SKM-1 (cell line): ENCODE measurements around the gene ATXN7L3.

ENCODE experiments used
- DNase-seq: peaks from one replicate; lab custom pipeline; 2025; ENCODE audit not compliant: unreplicated experiment; lab: John Stamatoyannopoulos, UW

Gene ATXN7L3

DNA sequence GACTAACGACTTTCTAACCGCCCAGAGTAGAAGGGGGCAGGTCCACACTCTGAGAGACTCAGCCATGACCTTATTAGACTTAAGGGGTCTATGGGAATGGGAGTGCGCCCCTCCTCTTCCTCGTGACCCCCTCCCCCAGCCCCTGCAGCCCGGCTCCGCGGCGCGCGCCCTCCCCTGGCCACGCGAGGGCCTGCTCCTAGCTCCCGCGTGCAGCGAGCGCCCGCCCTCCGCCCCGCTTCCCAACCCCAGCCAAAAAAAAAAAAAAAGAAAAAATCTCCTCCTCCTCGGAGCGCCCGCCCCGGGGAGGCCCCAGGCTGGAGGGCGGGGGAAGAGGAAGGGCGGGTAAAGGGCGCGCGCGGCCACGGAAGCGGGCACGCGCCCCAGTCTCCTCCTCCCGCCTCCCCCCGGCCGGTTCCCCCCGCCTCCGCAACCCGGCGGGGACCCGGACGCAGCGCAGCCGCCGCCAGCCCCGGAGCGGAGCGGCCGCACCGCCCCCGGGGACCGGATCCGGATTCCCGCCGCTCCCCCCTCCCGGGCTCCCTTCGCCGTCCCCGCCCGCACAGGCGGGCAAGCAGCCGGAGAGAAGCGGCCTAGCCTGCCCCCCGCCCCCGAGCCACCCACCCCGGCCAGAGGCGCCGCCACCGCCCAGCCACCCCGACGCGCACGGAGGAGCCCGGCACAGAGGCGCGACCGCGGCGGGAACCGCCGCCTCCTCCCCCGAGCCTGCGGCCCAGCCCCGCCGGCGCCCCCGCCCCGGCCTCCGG lies 18.8 kb upstream of the ATXN7L3 start:
- DNase-seq: peak; percentile 72

DNA sequence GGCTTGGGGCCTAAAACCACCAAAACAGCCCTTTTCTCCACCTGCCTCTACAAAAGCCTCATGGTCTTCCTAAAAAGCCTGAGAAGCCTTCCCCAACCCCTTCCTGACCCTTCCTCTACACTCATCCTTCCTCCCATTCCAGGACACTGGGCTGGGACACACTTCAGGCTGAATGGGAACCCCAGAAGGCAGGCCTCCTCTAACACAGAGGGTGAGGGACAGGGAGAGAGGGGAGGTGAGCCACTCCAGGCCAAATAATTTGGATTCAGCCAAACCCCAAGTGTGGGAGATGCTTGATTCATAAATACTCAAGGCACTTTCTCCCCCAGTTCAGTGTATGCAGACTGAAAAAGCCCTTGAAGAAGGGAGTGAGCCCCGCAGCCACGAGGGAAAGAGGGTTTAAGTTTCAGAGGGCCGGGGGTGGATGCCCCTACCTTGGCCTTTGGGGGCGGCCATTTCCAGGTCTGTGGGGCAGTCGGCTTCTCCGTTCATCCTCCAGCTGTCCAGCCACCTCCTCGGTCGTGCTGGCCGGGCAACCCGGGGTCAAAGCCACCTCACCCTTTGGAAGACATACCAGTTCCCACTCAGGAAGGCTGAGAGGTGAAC lies 18.2 kb upstream of the ATXN7L3 start:
- no peak for DNase-seq

DNA sequence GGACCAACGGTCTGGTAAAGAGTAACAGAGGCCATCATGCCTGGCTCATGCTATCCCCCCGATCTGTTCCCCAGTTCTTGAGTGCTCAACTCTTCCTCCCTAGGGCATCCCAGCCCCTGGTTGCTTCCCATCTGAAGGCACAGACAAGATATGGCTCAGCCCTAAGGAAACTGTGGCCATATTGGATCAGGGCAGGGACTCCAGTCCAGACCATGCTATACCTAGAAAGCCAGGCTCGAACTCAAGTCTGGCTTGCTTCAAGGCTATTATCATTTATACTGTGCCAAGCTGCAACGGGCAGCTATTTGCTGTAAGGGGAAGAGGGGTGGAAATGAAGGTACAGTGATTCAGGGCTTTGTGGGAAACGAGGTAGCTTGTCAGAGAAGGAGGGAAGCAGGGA lies 17.0 kb upstream of the ATXN7L3 start:
- no peak for DNase-seq

DNA sequence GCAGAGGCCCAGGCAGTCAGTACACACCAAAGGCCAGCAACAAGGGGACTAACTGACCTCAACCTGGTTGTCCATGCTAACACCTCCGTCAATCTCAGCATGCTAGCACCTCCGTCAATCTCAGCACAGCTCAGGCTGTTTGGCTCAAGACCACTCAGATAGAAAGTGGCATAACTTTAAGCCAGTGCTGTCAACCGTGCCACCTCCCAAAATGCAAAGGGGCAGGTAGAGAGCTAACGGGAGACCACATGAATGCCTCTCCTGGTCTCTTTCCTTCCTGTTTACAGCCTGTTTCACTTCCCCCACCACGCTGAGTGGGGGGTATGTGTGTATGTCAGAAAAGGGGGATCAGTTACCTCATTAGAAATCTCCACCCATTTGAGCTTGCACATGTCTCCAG lies 16.5 kb upstream of the ATXN7L3 start:
- DNase-seq: no peak

DNA sequence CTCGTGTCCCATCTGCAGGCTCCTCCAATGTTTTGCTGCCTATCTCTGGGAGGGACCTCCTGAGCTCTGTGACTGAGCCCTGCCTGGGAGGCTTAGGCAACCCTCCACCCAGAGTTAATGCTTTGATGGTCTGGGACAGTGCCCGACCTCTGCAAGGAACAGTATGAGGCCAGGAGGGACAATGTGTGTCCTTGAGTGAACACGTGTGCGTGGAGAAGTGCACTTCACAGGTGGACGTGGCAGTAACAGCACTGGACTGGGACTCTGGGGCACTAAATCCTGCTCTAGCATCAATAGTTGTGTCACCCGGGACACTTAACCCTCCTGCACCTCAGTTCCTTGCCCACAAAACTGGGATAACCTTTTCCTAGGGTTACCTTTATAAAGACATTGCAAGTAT lies 15.2 kb upstream of the ATXN7L3 start:
- DNase-seq: no peak

DNA sequence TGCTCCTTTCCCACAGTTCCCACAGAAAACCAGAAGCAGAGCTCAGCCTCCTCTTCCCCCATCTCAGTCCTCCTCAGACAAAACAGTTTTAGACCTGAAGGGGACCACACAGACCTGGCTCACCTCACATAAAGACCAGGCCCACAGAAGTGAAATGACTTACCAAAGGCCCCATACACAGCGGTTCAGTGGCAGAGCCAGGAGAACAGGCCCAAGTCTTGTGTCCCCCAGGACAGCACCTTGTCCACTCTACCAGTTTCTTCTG lies 14.5 kb upstream of the ATXN7L3 start:
- DNase-seq: no peak

DNA sequence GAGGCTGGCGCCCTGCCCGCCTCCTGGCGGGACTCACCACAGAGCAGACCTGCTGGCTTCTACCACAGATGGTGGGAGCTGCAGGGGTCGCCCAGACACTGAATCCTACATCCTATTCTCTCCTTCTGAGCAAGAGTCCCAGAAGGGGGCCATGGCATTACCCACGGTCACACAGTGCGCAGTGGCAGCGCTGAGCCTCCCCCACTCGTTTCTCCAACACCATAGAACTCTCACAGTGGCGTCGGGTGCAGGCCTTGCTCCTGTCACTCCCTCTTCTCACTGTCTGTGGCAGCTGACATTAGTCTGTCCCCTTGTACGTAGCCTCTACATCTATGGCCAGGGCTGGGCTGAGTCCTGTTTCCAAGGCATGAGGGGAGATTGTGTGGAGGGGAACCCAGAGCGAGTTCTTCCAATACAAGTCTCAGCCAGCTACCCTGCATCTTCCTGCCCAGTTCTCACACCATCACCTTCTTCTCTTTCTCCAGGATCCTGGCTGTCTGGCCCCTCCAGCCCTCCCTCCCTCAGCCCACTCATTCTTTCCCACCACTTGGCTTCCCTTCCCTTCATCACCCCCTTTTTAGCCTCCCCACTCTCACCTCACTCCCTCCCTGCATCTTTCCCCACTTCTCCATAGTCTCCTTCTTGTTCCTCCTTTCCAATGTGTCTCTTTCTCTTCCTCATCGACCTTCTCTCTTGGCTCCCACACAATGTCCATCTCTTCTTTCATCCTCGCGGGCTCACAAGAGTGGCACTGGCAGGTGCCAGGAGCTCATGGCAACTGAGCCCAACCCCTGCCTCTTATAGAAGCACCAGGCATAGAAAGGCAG lies 13.9 kb upstream of the ATXN7L3 start:
- no peak for DNase-seq

DNA sequence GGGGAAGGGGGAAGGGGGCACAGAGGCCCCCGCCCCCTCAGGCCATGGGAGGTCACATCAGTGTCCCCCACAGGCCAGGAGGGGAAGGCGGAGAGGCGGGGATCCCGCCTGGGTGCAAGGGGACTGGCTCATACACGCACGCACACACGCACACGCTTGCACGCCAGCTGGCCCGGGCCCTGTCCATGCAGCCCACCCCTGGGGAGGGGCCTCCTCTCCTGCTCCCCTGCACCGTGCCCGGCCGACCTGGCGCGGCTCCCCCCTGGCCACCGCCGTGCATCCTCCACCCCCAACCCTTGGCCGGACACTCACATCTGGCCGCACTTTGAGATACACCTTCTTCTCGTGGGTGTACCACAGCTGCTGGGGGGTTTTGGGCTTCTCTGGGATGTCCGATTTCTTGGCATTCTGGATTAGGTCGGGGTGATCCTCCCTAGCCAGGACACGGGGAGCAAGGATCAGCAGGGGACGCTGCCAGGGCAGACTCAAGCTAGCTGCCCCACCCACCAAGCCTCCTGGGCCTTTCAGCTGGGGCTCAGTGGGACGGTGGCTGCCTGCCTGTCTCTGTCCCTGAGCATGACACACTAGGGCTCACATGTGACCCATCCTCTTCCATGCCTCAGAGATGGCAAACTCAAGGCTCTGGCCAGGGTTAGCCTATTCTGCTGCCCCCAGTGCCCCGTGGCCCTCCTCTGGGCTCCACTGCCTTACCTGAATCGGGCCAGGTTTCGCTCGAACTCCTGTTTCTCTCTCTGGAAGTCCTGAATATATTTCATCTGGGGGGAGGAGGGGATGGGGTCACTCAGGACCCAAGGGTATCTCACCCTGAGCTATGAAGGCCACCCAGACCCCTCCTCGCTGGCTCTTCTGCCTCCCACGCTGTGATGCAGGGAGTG lies 13.1 kb upstream of the ATXN7L3 start:
- DNase-seq: no peak

DNA sequence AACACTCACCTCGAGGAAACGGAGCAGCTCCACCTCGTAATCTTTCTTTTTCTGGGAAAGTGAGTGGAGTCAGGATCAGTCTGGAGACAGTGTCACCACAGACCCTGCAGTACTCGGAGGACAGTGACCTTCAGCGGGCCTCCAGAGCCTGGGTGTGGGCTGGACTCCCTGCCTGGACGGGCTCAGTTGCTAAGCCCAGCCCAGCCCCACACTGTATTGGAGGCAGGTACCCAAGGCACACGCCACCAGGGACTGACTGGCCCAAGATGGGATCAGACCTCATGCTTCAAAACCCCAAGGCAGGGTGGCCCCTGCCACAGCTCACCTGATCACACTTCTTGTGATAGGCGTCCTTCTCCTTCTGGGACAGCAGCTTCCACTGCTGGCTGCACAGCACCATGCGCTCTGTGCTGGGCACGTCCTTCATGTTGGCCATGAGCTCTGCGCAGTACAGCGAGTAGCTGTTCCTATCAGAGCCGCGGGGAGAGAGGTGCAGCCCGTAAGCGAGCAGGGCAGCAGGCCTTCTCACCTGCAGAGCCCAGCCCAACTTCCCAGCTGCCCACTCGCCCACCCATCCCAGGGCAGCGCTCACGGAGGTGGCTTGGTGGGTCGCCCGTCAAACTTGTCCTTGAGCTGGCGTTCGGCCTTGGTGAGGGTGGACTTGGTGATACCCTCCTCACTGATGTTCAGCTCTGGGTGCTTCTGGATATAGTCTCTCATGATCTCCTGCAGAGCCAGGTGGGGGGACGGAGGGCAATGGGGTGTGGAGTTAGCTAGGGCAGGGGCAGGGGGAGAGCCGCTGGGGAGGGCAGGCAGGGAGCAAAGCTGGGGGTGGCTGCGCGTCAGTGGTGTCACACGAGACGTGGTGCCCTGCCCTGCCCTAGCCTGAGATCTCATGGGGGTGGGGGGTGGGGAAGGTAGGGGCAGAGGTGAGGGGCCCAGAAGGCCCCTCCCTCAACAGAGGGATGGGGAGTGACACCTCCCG lies 11.9 kb upstream of the ATXN7L3 start:
- no peak for DNase-seq

DNA sequence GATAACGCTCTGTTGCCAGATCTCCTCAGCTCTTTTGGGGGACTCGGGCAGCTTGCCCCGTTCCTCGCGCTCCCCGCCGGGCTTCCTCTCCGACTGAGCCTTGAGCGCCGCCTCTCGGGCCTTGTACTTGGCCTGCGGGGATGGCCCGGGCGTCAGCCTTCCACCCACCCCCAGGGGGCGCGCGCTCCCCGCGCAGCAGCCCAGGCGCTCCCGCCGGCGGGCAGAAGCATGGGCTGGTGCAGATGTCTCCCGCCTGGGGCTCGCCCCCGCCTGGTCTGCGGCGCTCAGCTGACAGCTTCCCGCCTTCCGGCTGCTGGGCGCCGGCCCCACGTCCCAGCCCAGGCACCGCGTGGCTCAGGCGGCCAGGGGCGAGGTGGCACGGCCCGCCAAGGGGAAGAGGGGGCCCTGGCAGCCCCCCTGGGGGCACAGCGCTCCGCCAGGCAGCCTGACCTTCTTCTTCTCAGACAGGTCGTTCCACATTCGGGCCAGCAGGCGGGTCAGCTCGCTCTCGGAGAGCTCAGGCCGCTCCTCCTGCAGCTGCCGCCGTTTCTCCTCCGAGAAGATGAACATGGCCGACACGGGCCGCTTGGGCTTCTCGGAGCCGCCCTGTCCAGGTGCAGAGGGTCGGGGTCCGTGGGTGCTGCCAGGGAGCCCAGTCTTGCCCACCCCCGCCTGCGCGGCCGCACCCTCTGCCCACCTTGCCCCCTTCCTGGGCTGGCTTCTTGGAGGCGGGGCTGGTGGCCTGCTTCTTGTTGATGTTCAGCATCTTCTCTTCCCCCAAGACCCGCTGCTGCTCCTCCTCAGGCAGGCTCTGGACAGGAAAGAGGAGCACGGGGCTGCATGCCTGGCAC lies 10.9 kb upstream of the ATXN7L3 start:
- DNase-seq: peak; percentile 38

DNA sequence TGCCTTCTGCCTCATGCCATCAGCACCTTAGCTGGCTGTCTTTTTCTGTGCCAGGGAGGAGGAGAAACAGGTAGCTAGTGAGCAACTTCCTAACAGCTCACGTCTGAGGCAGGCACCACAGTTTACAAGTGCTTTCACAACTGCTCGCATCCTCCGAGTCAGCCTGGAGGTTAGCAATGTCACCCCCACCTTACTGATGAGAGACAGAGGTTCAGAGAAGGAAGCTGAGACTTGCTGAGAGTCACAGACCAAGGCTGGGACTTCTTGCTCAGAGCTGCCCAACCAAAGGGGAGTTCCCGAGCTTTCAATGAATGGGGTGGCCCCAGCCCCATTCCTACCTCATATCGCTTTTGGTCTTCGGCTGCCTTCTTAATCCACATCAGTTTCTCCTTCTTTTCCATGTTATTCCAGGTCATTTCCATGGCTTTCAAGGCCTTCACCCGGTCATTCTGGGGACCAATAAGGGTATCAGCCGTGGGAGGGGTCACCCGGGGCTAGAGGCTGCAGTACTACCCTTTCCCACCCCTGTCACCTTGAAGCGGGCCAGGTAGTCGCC lies 10.2 kb upstream of the ATXN7L3 start:
- DNase-seq: no peak

DNA sequence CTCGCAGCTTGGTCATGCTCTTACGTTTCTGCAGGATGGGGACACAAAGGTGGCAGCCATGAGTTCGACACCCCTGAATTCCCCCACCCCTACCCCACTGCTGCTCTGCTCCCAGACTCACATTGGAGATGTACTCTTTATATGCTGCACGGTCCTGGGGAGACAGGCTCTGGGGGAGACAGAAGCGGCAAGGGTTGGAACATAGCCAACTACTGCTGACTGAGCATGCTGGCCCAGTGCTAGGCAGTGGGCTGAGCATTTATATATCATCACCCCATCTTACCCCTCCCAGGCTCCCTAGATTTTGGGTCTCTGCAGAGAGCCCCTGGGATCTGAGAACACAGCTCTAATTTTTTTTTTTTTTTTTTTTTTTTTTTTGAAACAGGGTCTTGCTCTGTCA lies 8.1 kb upstream of the ATXN7L3 start:
- DNase-seq: no peak

DNA sequence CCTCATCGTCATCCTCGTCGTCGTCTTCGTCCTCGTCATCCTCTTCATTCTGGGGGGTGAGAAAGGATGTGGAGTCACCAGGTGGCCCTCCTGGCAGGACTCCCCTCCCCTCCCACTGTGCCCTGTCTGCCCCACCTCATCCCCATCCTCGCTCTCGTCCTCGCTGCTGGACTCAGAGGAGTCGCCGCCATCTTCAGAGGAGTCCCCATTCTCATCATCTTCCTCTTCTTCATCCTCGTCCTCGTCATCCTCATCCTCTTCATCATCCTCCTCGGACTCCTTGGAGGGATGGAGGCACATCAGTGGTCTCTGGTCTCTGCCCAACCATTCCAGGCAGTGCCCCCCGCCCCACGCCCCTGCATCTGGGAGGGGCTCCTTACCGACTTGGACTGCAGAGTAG lies 7.6 kb upstream of the ATXN7L3 start:
- no peak for DNase-seq

DNA sequence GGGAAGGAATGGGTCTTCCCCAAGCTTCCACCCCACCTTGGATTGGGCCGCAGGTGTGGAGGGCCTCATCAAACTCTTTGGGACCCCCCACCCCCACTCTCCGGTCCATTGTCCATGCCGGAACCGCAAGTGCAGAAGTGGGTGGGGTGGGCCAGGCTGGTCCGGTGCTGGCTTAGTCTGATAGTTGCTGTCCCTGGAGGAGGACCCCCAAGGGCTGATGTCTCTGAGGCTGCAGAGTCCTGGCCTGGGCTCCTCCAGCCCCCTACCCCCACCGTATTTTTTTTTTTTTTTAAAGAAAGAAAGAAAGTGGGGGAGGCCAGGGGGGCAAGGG lies 7.1 kb upstream of the ATXN7L3 start:
- DNase-seq: no peak

DNA sequence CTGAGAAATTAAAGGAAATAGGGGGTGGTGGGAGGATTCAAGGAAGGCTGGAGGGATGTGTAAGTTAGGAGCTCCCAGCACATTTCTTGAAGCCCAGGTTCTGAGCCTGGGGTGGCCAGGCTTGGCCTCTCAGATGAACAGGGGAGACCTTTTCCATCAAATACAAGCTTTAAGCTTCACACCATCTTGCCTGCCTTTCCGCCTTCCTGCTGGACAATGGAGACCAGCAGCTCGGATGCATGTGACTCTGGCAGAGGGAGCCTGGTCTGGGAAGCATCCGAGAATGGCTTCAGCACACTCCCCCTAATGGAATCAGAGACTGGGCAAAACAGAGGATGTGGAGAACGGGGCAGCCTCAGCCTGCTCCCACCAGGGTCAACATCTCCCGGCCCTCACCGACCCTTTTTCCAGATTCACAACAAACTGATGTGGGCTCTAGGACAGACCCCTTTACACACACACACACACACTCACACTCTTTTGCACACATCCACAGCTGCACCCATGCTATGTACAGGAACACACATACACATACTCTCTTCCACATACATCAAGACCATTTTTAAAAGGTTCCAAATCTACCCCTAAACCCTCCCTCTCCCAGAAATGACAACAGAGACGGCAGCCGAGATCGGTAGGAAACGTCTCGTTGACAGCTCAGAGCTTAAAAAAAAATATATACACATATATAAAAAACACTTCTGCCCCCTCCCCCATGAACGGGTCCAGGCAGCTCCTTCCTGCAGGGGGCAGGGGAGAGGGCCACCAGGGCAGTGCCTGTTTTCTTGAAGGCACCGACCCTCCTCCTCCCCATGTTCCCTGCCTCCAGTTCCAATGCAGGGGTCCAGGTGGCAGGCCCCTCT lies 6.5 kb upstream of the ATXN7L3 start:
- no peak for DNase-seq

DNA sequence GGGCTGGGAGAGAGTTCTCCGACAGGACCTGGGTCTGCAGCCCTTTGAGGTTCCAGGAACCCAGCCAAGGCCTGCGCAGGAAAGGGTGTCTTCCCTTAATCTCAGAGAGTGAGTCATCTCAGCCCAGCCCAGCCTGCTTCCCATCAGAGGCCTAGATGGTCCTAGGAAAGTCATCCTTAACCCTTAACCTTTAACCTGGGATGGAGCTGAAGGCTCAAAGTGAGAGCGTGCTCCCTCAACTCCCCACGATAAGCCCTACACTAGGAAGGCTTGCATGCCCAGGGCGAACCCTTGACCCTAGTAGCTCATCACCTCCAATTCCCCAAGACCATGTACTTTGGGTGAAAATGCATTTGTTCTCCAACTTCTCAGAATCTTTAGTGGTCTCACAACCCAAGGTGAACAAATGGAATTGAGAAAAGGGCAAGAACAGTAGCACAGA lies 4.8 kb upstream of the ATXN7L3 start:
- no peak for DNase-seq

DNA sequence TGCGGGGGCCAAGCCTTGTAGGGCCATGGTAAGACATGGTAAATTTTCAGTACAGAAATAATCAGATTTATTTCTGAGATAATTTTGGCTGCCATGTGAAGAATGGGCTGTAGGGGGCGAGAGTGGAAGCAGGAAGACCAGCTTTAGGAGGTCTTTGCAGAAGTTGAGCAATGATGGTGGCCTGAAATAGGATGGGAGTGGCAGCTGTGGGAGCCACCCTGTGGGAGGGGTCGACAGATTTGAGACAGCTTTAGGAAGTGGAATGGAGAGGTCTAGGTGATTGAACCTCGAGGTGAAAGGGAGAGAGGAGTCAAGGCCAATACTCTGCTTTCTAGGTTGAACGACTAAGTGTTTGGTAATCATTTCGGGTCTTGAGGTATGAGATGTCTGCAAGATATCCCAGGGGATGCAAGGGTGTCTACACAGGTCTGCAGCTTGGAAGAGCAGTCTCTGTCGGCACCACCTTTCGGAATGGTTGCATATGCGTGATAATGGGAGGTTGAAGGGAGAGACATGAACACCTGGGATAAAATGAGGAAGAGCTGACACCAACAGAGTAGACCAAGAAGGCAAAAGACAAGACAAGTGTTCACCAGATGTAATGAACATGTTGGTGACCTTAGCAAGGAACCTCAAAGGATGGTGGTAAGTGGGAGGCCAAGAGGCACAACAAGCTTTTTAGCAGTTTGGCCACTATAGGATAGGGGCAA lies 4.2 kb upstream of the ATXN7L3 start:
- peak; percentile 60 for DNase-seq
